HG02571 (cell line): ENCODE data around the gene NIN.
"Not testable (repeated sequence)": the region's sequence is repeated elsewhere in the genome, so short reads cannot be mapped to it uniquely, and the experiment has no call there.

ENCODE experiments used
- ATAC-seq: cut with Tn5 transposase; IDR thresholded peaks from one replicate; pipeline ENCODE4 v1.9.1; 2021; ENCODE audit warnings: mild to moderate bottlenecking, moderate library complexity; ENCODE audit not compliant: unreplicated experiment

NIN gene

DNA sequence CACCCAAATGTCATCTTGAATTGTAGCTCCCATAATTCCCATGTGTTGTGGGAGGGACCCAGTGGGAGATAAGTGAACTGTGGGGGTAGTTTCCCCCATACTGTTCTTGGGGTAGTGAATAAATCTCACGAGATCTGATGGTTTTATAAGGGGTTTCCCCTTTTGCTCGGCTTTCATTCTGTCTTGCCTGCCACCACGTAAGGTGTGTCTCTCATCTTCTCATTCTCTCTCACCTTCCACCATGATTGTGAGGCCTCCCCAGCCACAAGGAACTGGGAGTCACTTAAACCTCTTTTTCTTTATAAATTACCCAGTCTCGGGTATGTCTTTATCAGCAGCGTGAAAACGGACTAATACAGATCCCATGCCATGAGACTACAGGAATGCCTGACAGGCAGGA, 11.7 kb downstream of the NIN start:
- ATAC-seq: not testable (repeated sequence)

DNA sequence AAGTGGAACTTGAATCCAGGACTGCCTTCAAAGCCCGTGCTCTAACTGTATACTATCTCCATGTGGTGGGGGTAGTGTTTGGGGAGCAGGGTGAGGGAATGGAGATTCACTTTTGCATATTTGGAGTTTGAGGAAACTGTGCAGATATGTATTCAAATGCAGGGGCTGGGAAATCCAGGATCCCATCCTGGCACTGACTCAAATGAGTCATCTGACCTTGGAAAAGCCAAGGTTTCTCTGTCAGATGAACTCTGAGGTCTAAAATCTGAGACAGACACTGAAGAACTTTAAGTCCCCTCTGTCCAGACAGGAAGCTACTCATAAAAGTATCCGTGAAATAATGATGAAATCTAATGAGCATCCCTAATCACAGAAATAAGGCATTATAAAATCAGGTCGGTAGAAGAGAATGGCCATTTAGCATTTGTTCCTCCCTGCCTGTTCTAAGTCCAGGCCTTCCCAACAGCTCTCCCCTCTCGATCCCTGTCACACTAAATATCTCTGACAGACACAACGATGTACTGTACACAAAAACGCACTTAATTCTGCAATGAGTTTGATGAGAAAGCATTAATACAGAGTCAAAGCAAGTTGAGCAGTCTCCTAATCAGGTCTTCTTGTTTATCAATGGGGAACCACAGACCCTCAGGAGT, 14.4 kb downstream of the NIN start:
- no peak for ATAC-seq

DNA sequence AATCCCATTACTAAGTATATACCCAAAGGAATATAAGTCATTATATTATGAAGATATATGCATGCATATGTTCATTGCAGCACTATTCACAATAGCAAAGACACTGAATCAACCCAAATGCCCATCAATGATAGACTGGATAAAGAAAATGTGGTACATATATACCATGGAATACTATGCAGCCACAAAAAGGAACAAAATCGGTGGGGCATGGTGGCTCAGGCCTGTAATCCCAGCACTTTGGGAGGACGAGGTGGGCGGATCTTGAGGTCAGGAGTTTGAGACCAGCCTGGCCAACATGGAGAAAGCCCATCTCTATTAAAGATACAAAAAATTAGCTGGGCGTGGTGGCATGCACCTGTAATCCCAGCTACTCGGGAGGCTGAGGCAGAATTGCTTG, 15.4 kb downstream of the NIN start:
- ATAC-seq: not testable (repeated sequence)

DNA sequence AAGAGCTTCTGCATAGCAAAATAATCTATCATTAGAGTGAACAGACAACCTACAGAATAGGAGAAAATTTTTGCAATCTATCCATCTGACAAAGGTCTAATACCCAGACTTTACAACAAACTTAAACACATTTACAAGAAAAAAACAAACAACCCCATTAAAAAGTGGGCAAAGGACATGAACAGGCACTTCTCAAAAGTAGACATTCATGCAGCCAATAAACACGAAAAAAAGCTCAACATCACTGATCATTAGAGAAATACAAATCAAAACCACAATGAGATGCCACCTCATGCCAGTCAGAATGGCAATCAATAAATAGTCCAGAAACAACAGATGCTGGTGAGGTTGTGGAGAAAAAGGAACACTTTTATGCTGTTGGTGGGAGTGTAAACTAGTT, 15.9 kb downstream of the NIN start:
- not testable (repeated sequence) for ATAC-seq

DNA sequence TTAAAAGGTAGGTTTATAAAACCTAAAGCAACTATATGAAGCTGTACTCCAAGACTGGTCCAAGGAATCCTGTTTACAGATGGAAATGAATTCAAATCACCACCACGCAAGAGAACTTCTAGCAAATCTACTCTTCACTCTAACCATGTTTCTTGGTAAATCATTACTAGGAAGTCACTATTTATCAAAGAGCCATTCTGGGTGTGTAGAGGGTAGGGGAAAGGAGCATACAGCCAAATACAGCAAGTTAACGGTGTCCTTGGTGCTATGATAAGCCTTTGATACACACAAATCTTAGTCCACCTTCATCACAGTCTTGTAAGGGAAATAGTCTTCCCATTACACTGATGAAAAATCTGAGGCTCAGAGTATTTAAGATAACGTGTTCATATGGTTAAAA, 16.8 kb downstream of the NIN start:
- ATAC-seq: no peak

DNA sequence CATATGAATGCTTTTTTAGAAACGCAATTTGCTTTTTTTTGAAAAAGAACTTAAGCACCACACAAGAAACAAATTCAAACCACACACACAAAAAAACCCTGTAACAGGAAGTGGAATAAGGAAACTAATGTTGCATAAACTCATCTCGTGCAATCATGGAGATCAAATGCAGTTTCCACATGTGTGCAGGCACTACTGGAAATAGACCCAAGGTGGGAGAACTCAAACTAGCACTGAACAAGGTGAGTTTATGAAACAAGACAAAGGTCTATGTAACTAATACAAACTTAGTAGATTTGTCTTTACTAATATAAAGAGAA, 17.5 kb downstream of the NIN start:
- no peak for ATAC-seq

DNA sequence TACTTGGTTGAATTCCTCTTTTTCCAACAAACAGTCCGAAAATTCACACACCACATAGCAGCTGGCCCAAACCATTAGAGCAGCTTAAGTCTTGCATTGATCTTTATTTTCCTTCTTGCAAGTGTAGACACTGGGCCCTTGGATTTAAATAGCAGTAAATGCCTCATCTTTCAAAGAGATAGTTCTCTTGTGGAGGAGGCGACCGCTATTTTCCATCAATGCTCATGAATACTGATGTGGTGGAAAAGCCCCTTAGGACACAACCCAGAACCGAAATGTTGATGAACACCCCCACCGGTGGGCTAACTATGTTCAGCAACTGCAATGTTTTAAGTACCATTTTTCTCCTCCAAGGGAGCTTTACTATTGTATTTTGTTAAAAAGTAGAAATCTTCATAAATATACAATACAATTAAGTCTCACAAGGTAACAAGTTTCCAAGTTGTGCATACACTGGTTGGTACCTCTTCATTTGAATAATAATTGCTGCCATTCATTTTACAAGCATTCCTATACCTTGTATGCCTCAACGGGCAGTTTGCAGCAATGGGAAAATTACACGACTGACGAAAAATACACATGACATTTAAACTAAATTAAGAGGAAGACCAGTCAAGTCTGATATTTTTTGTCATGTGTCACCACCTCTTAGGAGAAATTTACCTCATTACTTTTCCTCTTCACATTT, 18.0 kb downstream of the NIN start:
- ATAC-seq: no peak

DNA sequence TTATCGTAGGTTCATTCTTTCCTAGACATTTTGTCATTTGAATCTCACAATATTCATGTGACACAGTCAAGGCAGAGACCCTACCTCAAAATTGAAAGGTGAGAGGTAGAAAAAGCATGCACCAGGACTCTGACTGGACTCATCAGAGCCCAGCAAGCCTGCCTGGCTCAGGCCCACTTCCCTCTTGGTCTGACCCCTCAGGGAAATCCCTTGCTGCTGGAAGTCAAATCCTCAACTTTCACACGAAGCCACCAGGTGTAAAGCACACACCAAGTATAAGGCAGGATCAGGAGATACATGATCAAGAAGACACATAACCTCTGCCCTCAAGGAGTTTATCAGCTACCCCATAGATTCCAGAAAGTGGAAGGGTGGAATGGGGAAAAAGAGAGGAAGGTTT, 18.8 kb downstream of the NIN start:
- ATAC-seq: no peak

DNA sequence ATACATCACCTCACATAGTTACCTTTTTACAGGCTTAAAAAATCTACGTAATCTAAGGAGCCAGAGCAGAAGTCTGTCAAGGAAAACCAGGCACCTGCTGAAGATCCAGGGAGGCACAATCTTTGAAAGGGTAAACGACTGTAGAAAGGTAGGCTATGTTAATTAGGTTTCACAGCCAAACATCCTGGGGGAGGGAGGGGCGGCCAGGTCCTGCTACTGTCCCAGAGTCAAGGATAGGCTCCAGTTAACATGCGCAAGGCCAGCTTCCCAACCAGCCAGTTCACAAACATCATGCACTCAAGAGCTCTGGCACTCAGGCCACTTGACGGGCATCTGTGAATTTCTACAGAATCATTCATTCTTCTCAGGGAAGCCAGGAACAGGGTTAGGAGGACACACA, 22.9 kb downstream of the NIN start:
- no peak for ATAC-seq

DNA sequence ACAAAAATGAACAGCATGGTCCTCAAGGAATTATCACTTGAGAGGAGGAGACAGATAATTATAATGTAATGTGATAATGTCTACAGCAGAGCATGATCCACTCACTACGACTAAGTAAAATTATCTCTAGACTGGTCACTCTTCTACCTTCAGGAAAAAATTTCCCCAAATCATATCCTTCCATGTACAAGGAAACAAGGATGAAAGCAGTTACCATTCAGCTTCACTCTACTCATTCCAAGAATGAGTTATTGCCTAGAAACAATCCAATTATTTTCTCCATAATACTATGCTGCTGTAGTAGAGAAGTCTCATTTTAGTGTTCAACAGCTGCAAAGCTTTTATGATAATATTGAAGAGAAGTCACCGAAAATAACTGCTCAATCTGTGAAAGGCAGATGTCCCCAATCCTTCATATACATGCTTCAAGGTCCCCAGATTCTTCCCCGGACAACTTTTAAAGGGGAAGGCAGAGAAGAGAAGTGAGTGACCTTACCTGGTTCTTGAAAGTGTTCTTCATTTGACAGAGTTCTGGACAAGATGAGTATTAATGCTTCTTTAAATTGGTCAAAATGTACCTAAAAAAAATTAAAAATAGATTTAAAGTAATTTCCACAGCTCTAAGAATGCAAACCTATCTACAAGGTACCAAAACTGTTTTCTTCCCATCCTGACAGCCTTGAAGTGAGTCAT, 24.6 kb downstream of the NIN start:
- ATAC-seq: no peak

DNA sequence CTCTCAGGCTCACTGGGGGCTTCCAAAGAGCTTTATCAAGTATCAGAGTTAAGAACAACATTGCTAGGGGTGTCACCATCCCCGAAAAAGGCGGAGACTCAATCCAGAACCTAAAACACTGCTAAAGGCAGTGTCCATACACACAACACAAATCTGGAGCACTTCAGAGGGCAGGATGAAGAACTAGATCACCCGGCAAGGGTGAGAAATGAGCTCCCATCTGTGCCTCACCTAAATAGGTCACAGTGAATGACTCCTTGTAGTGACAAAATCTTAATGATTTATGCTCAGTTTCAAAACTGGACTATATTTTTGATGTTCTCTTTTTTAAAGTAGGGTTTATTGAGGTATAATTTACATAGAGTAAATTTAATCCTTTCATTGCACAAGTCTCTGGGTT, 25.6 kb downstream of the NIN start:
- no peak for ATAC-seq

DNA sequence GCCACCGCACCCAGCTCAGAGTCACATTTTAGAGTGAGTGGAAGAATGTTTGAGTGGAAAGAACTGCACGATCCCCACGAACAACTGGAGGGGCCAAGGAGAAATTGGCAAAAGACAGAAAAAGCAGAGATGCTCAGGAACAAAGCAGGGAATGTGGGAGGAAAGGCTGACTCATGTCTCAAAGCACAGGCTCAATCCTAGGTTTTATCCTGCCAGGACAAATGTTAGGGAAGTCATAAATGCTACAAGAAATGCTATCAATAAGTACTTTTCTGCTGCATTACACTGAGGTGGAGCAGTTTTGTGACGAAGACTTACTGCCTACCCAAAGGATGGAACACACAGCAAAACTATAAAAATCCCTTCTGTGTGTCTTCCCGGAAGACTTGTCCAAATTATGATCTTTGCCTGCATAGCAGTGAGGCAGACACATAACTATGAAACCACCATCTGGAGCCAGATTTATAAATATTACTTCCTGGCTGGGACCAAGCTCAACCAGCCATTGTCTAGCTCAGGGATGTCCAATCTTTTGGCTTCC, 26.7 kb downstream of the NIN start:
- ATAC-seq: no peak

DNA sequence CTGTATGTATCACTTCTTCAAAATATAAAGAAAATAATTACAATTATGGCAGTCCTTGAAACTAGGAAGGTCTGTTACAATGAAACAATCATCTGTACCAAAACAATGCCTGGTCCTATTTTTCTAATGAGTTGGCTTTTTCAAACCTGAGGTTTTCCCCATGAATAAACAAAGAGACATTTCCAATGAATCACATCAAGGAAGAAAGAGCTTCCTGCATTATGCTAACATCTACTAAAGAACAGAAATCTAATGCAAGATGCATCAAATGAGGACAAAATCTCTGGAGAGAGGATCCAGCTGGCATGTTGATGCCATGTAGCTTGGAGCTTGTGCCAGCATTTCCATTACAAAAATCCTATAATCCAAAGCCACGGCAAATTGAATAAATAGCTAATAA, 29.3 kb downstream of the NIN start:
- ATAC-seq: no peak

DNA sequence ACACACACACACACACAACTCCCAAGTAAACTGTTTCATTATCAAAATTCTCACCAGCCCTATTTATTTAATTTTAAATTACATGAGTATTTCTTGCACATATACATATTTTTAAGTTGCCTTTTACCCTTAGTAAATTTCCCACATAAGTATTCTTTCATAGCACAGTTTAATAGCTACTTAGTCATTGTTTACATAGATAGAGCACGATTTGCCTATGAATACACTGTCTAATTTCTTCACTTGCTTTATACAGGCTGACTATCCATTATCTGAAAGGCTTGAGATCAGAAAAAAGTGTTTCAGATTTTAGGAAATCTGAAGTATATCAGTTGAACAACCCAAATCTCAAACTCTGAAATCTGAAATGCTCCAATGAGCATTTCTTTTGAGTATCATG, 30.9 kb downstream of the NIN start:
- ATAC-seq: no peak

DNA sequence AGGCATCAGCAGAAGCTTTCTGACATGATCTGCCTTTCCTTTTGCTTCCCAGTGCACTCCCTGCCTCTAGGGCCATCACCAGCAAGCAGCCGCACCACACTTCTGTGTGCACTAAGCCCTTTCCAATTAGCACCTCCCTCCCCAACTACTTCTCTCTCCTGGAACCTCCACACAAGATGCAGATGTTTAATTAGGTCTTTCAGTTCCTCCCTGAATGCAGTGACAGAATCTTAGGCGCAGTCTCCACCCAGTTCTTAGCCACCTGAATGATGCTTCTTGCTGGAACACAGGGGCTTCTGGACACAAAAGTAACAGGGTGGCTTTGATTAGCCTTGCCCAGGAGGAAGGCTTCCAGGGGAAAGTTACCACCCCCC, 32.9 kb downstream of the NIN start:
- peak; percentile 78 for ATAC-seq

DNA sequence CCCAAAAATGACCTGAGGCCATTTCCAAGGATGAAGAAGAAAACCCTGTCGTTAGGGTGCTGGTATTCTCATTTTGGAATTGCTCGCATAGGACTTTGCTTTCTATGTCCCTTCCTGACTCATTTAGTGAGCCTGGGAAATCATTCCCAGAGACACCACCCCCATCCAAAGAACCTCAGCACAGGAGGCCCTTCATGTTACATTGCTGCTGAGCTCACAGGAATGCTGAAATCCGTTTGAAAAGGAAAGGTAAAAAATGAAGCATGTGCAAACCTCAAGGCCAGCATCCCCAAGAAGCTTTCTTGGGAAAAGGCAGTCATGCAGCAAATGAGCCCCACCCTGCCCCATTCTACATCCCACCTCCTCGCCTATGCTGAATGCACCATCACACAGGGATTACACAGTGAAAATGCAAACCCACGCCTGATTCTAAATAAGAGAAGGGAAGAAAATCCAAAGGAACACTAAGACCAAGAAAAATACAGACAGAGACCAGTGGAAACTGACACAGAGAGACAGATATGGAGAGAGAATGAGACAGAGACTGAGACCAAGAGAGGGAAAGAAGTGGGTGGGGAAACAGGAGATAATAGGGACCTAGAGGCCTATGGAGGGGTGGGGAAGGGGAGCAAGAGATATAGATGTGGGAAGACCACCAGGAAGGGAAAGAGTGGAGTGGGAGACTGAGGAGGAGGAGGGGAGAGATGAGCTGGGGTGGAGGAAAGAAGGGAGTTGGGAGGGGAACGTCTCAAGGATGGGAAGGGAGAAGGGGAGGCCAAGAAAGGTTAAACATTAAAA, 33.5 kb downstream of the NIN start:
- ATAC-seq: no peak

DNA sequence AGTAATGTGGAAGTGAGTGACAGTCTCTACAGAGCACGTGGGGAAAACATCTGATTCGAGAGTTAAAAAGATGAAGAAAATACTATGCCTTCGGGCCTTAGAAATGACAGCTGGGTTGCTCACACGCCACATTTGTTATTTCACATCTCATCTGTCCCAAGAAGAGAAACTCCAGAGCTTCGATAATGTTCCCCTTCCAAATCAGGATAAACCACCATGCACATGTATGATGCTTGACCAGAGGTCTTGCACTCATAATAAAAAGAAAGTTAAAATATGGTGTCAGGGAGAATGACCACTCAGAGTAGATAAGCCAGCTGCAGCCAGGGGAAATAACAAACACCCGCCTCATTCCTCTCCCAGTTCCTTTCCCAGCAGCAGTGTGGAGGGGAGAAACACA, 34.6 kb downstream of the NIN start:
- ATAC-seq: no peak

DNA sequence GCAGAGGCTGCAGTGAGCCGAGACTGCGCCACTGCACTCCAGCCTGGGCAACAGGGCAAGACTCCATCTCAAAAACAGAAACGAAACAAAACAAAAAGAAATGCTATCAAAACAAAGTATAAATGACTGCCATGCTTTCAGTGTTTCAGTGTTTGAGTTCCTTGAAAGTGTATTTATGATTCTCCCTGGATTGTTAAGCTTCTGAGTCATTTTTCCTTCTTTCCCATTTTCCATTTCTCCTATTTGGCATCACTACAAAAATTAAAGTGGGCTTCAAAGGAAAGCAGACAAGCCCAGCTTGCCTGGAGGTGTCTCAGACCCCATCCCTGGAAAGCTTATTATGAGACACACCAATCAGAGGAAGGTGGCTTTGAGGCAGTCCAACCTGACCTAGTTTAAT, 35.1 kb downstream of the NIN start:
- ATAC-seq: no peak

DNA sequence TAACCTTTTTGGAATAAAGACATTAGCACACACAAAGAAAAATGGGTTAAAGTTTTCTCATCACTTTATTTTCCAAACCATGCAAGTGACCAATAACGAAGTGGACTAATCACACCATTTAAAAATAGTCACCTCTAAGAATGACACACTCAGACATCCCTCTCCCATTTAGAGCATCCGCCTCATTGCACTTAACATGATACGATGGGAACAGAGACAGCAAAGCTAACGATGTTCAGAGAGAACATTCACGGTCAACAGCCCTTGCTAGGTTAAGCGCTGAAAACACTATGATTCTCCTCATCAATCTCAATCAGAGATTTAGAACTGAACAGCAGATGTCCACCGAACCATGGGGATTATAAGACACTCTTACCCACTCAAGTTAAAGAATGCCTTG, 35.8 kb downstream of the NIN start:
- ATAC-seq: no peak

DNA sequence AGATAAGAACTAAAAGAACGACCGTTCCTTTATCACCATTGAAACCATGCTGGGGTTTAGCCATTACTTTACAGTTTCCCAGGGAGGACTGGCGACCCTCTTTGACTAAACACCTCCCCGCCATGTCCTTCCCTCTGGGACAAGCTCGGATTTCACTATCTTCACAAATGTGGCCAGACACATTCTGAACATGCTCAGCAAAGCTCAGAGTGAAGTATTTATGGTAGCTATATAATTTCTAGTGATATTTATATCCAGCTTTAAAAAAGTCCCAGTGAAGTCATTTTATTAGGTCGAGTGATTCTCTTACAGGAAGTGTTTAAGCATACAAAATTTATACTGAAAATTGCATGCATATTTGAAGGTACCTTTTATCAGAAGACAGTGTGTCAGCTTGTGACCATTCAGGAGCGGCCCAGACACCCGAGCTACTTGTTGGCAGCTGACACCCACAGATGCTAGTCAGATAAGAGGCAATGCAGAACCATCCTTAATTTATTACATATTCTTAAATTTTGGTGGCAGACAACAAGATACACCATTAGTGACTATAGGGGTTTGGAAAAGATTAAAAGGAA, 36.8 kb downstream of the NIN start:
- no peak for ATAC-seq

DNA sequence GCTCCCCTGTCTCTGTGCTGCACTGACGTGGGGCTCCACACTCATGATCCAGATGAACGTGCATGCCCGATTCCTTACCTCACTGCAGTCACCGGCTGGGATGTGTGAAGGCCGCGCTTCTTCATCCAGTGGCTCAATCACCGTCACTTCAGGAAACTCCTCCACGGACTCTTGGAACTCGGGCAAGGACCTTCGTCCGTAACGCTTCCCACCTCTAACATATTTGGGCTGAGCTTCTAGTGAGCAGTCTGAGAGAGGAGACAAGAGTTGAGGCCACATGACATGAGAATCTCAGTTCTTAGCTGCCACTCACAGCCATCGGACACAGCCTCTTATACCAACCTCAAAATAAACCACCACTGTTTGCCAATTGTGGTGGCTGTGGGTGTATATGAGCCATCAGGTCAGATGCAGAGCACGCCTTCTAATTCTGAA, 38.3 kb downstream of the NIN start:
- ATAC-seq: peak; percentile 28
